Ishikawa (cell line): ENCODE data around the gene GFOD2.

Experiments
- CEBPB ChIP-seq: IDR thresholded peaks from 2 replicates; pipeline ENCODE4 v1.6.1; 2012
- CREB1 ChIP-seq: IDR thresholded peaks from 2 replicates; pipeline ENCODE4 v1.6.1; 2012; ENCODE audit warnings: low read depth
- EGR1 ChIP-seq: IDR thresholded peaks from 2 replicates; pipeline ENCODE4 v1.6.1; 2012
- FOXM1 ChIP-seq: IDR thresholded peaks from 2 replicates; pipeline ENCODE4 v1.6.1; 2012; ENCODE audit warnings: low read depth, borderline replicate concordance
- MAX ChIP-seq: IDR thresholded peaks from 2 replicates; pipeline ENCODE4 v1.6.1; 2012
- NFIC ChIP-seq: IDR thresholded peaks from 2 replicates; pipeline ENCODE4 v1.6.1; 2012
- RAD21 ChIP-seq: IDR thresholded peaks from 2 replicates; pipeline ENCODE4 v1.6.1; 2012; ENCODE audit warnings: low read depth
- TAF1 ChIP-seq: IDR thresholded peaks from 2 replicates; pipeline ENCODE4 v1.6.1; 2012; ENCODE audit warnings: low read depth, mild to moderate bottlenecking
- TCF12 ChIP-seq: IDR thresholded peaks from 2 replicates; pipeline ENCODE4 v1.6.1; 2012; ENCODE audit warnings: low read depth
- TEAD4 ChIP-seq: IDR thresholded peaks from 2 replicates; pipeline ENCODE4 v1.6.1; 2012
- YY1 ChIP-seq: IDR thresholded peaks from 2 replicates; pipeline ENCODE4 v1.6.1; 2012; ENCODE audit warnings: low read depth
- TF ChIP-seq, protein P1 (sequence below): IDR thresholded peaks from 2 replicates; pipeline ENCODE4 v1.6.1; 2012; ENCODE audit warnings: low read depth, mild to moderate bottlenecking

DNA sequence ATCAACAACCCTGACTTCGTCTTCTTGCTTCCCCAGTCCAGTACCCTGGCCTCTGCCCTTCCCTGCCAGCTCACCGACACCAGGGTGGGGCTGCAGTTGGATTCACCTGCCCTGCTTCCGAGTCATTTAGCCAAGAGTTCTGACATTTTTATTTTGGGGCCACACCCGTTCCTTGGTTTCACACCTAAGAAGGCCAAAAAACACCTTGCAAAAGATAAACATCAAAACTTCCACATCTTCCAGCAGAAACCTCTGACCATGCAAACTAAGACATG lies 41.8 kb upstream of the GFOD2 start:
- TF ChIP-seq RAD21, result no peak
- no peak for TF ChIP-seq TCF12
- TF ChIP-seq MAX, result no peak
- TF ChIP-seq, protein P1, sequence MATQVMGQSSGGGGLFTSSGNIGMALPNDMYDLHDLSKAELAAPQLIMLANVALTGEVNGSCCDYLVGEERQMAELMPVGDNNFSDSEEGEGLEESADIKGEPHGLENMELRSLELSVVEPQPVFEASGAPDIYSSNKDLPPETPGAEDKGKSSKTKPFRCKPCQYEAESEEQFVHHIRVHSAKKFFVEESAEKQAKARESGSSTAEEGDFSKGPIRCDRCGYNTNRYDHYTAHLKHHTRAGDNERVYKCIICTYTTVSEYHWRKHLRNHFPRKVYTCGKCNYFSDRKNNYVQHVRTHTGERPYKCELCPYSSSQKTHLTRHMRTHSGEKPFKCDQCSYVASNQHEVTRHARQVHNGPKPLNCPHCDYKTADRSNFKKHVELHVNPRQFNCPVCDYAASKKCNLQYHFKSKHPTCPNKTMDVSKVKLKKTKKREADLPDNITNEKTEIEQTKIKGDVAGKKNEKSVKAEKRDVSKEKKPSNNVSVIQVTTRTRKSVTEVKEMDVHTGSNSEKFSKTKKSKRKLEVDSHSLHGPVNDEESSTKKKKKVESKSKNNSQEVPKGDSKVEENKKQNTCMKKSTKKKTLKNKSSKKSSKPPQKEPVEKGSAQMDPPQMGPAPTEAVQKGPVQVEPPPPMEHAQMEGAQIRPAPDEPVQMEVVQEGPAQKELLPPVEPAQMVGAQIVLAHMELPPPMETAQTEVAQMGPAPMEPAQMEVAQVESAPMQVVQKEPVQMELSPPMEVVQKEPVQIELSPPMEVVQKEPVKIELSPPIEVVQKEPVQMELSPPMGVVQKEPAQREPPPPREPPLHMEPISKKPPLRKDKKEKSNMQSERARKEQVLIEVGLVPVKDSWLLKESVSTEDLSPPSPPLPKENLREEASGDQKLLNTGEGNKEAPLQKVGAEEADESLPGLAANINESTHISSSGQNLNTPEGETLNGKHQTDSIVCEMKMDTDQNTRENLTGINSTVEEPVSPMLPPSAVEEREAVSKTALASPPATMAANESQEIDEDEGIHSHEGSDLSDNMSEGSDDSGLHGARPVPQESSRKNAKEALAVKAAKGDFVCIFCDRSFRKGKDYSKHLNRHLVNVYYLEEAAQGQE, result no peak
- no peak for TF ChIP-seq YY1
- TF ChIP-seq TEAD4, result no peak
- no peak for TF ChIP-seq TAF1
- no peak for TF ChIP-seq FOXM1
- TF ChIP-seq NFIC, result no peak
- TF ChIP-seq CEBPB, result no peak
- no peak for TF ChIP-seq CREB1
- TF ChIP-seq EGR1, result no peak
